Common myeloid progenitor, CD34-positive (primary cell): ENCODE data around the gene UAP1L1.

Experiments
- CTCF ChIA-PET: fragments of 350-600 bp; sonication (Branson Sonifier 250); formaldehyde crosslinking; loops from one replicate; lab custom pipeline; 2021; ENCODE audit warnings: antibody characterized with exemption; lab: Charles Lee
- POLR2A ChIA-PET: fragments of 350-600 bp; sonication (Branson Sonifier 250); formaldehyde crosslinking; loops from one replicate; lab custom pipeline; 2021; ENCODE audit warnings: antibody characterized with exemption; lab: Charles Lee
- DNase-seq, 3 donors: peaks; one replicate each; pipeline versions ENCODE4 v3.0.0 to v3.0.0-alpha.2; 2013
- H3K27ac ChIP-seq, 2 experiments: 1 replicate in 1 of 2; 2 replicates in 1 of 2; pipeline ENCODE4 v1.7.0; 2013; ENCODE audit warnings: inconsistent platforms in 2 of 2, low read length in 2 of 2, mild to moderate bottlenecking in 2 of 2, low read depth in 1 of 2, moderate library complexity in 1 of 2; ENCODE audit not compliant: severe bottlenecking in 2 of 2, insufficient read depth in 1 of 2, poor library complexity in 1 of 2
- H3K27me3 ChIP-seq, 5 experiments: replicated peaks in 2 of 5; 1 replicate in 3 of 5; 2 replicates in 2 of 5; pipeline versions ENCODE4 v1.6.1 to v1.7.0; 2013; ENCODE audit warnings: low read length in 4 of 5, mild to moderate bottlenecking in 2 of 5, moderate library complexity in 2 of 5, inconsistent platforms in 1 of 5; ENCODE audit not compliant: insufficient read depth in 5 of 5, control insufficient read depth in 4 of 5
- H3K36me3 ChIP-seq, 4 experiments: 1 replicate in 2 of 4; 2 replicates in 2 of 4; pipeline versions ENCODE4 v1.6.1 to v1.7.0; 2013; ENCODE audit warnings: low read length in 3 of 4, control low read depth in 1 of 4, mild to moderate bottlenecking in 1 of 4; ENCODE audit not compliant: control insufficient read depth in 4 of 4, insufficient read depth in 4 of 4
- H3K4me1 ChIP-seq, 4 experiments: 1 replicate in 3 of 4; 2 replicates in 1 of 4; pipeline versions ENCODE4 v1.6.1 to v1.7.1; 2013; ENCODE audit warnings: low read length in 3 of 4, mild to moderate bottlenecking in 3 of 4, control low read depth in 1 of 4, inconsistent platforms in 1 of 4, moderate library complexity in 1 of 4; ENCODE audit not compliant: control insufficient read depth in 4 of 4, insufficient read depth in 4 of 4; ENCODE audit errors: control extremely low read depth in 1 of 4
- H3K4me3 ChIP-seq, 7 experiments: 1 replicate in 4 of 7; 2 replicates in 3 of 7; pipeline versions ENCODE4 v1.5.1 to v1.7.0; 2013; ENCODE audit warnings: mild to moderate bottlenecking in 7 of 7, low read length in 6 of 7, moderate library complexity in 6 of 7, inconsistent platforms in 2 of 7, low read depth in 2 of 7, control low read depth in 1 of 7; ENCODE audit not compliant: insufficient read depth in 4 of 7, control insufficient read depth in 1 of 7; ENCODE audit errors: extremely low read depth in 1 of 7
- H3K9me3 ChIP-seq, 5 experiments: 1 replicate in 4 of 5; 2 replicates in 1 of 5; pipeline versions ENCODE4 v1.6.1 to v1.7.1; 2013; ENCODE audit warnings: low read length in 4 of 5, mild to moderate bottlenecking in 2 of 5, inconsistent platforms in 1 of 5, low read depth in 1 of 5, moderate library complexity in 1 of 5; ENCODE audit not compliant: control insufficient read depth in 4 of 5, insufficient read depth in 2 of 5; ENCODE audit errors: control extremely low read depth in 1 of 5
- WGBS: methylation state at CpG from one replicate; pipeline ENCODE4 v1.1.5; 2013; ENCODE audit not compliant: insufficient coverage; 5-methylcytosine and 5-hydroxymethylcytosine counted together

Gene UAP1L1

GRCh38 chr9:137064027-137064879 is 13.1 kb upstream of the UAP1L1 start:
- Histone ChIP-seq H3K4me3 (no peak overlapping the region), H3K27me3 (no peaks in the 10 kb centered on the region), H3K9me3 (no peaks in the 10 kb centered on the region), H3K36me3 (peaks cover 0 to 26% (median 4%) of the 10 kb centered on the region in 4 experiments), H3K27ac (no peak overlapping the region), H3K4me1 (peaks cover 0 to 22% (median 8%) of the 10 kb centered on the region in 4 experiments)
- DNase-seq: peak; percentile 27 to 51 (median 38)
- 56% methylated on average over 51 of the region's 55 CpGs for WGBS
- POLR2A ChIA-PET: interaction anchor here (0.6 to 0.8 kb wide), 2 partner anchors 29 to 98 kb away, joined by 3 read pairs; no protein-coding TSS in a partner anchor
- CTCF ChIA-PET: interaction anchor here (1.0 to 8.9 kb wide), 13 partner anchors 6 to 278 kb away, joined by 3 to 76 read pairs (median 4); no protein-coding TSS in a partner anchor

GRCh38 chr9:137064880-137065164 is 12.5 kb upstream of the UAP1L1 start:
- H3K36me3 ChIP-seq: peaks cover 0 to 26% (median 4%) of the 10 kb centered on the region in 4 experiments
- POLR2A ChIA-PET: no interaction called here
- no peak overlapping the region for H3K4me3 ChIP-seq
- no peak for DNase-seq
- WGBS: 95% methylated on average over 12 of the region's 12 CpGs
- no peak overlapping the region for H3K27ac ChIP-seq
- CTCF ChIA-PET: interaction anchor here (1.0 to 8.9 kb wide), 10 partner anchors 7 to 279 kb away, joined by 3 to 76 read pairs (median 8); partner anchors contain the start of genes NPDC1 and UAP1L1
- no peaks in the 10 kb centered on the region for H3K27me3 ChIP-seq
- H3K4me1 ChIP-seq: peaks cover 0 to 27% (median 14%) of the 10 kb centered on the region in 4 experiments
- no peaks in the 10 kb centered on the region for H3K9me3 ChIP-seq

GRCh38 chr9:137065336-137065967 is 11.9 kb upstream of the UAP1L1 start:
- ChIA-PET POLR2A (no interaction called here), CTCF (interaction anchor here (1.1 to 8.9 kb wide), 11 partner anchors 8 to 279 kb away, joined by 3 to 76 read pairs (median 8); partner anchors contain the start of genes ABCA2, MAN1B1, NPDC1 and UAP1L1)
- Histone ChIP-seq H3K4me1 (peaks cover 0 to 24% (median 19%) of the 10 kb centered on the region in 4 experiments), H3K27ac (no peak overlapping the region), H3K4me3 (no peak overlapping the region), H3K27me3 (no peaks in the 10 kb centered on the region), H3K9me3 (no peaks in the 10 kb centered on the region), H3K36me3 (peaks cover 0 to 26% (median 4%) of the 10 kb centered on the region in 4 experiments)
- no peak for DNase-seq
- WGBS: 96% methylated on average over 21 of the region's 23 CpGs

- no peak overlapping the region for H3K27ac ChIP-seq
- H3K4me3 ChIP-seq: no peak overlapping the region
- peaks cover 0 to 28% (median 26%) of the 10 kb centered on the region in 4 experiments for H3K4me1 ChIP-seq
- ChIA-PET CTCF (interaction anchor here (1.0 to 8.9 kb wide), 11 partner anchors 8 to 280 kb away, joined by 3 to 76 read pairs (median 8); partner anchors contain the start of genes ABCA2, MAN1B1, NPDC1 and UAP1L1), POLR2A (no interaction called here)
- peaks cover 0 to 26% (median 4%) of the 10 kb centered on the region in 4 experiments for H3K36me3 ChIP-seq
- H3K9me3 ChIP-seq: no peaks in the 10 kb centered on the region
- 94% methylated on average over 21 of the region's 26 CpGs for WGBS
- no peak for DNase-seq
- no peaks in the 10 kb centered on the region for H3K27me3 ChIP-seq
These were observed 11.0 kb upstream of the UAP1L1 start for GRCh38 chr9:137066096-137066861.

GRCh38 chr9:137067860-137068538 is 9.3 kb upstream of the UAP1L1 start:
- Histone ChIP-seq H3K4me3 (no peak overlapping the region), H3K27me3 (no peaks in the 10 kb centered on the region), H3K9me3 (no peaks in the 10 kb centered on the region), H3K27ac (no peak overlapping the region), H3K36me3 (peaks cover 0 to 26% (median 4%) of the 10 kb centered on the region in 4 experiments), H3K4me1 (peaks cover 0 to 37% (median 30%) of the 10 kb centered on the region in 4 experiments)
- ChIA-PET CTCF (interaction anchor here (0.6 to 8.9 kb wide), 19 partner anchors 9 to 274 kb away, joined by 3 to 76 read pairs (median 4); partner anchors contain the start of genes ABCA2, MAN1B1, NPDC1 and RNF224), POLR2A (no interaction called here)
- WGBS: 60% methylated on average over 12 of the region's 12 CpGs
- peak; percentile 93 to 96 (median 94) for DNase-seq
